ENCODE measurements around the gene CDH8.

The CDH8 gene

GRCh38 chr16:61885343-61885742 is 150.9 kb downstream of the CDH8 start:
- DNase-seq (ENCODE audit: low read depth): no peak
- TF ChIP-seq CTCF (IDR thresholded peaks at IDR 0.05; ENCODE audit: insufficient read depth, low read depth, low read length, missing control alignments): no peak
- no peak overlapping the region for H3K4me3 ChIP-seq (ENCODE audit: low read depth, low read length)

DNA sequence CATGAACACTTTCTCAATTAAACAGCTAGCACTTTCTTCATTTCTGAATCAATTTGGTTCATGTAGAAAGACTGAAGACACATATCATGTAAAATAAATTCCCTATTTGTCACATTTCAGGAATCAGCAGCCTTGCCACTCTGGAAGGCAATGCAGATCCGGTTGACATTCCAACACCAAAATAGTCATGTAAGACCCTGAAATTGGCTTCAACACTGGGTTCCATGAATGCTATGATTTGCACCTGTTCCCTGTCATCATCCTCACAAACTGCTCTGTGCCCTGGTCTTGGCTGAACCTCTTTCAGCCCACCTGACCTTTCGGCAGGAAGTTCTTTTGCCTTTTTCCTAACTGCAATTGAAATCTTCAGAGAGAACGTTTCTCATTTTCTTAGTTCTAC is 156.9 kb downstream of the CDH8 start:
- no peak for TF ChIP-seq CTCF (IDR thresholded peaks at IDR 0.05; ENCODE audit: insufficient read depth, low read depth, low read length, missing control alignments)
- H3K4me3 ChIP-seq (ENCODE audit: low read depth, low read length): no peak overlapping the region
- DNase-seq (ENCODE audit: low read depth): no peak

GRCh38 chr16:61877436-61877835 is 158.8 kb downstream of the CDH8 start:
- no peak for TF ChIP-seq CTCF (IDR thresholded peaks at IDR 0.05; ENCODE audit: insufficient read depth, low read depth, low read length, missing control alignments)
- no peak overlapping the region for H3K4me3 ChIP-seq (ENCODE audit: low read depth, low read length)
- no peak for DNase-seq (ENCODE audit: low read depth)

- DNase-seq (ENCODE audit: low read depth): no peak
- no peak for TF ChIP-seq CTCF (IDR thresholded peaks at IDR 0.05; ENCODE audit: insufficient read depth, low read depth, low read length, missing control alignments)
- H3K4me3 ChIP-seq (ENCODE audit: low read depth, low read length): no peak overlapping the region
Observed at GRCh38 chr16:61872778-61873119, 163.5 kb downstream of the CDH8 start.

DNA sequence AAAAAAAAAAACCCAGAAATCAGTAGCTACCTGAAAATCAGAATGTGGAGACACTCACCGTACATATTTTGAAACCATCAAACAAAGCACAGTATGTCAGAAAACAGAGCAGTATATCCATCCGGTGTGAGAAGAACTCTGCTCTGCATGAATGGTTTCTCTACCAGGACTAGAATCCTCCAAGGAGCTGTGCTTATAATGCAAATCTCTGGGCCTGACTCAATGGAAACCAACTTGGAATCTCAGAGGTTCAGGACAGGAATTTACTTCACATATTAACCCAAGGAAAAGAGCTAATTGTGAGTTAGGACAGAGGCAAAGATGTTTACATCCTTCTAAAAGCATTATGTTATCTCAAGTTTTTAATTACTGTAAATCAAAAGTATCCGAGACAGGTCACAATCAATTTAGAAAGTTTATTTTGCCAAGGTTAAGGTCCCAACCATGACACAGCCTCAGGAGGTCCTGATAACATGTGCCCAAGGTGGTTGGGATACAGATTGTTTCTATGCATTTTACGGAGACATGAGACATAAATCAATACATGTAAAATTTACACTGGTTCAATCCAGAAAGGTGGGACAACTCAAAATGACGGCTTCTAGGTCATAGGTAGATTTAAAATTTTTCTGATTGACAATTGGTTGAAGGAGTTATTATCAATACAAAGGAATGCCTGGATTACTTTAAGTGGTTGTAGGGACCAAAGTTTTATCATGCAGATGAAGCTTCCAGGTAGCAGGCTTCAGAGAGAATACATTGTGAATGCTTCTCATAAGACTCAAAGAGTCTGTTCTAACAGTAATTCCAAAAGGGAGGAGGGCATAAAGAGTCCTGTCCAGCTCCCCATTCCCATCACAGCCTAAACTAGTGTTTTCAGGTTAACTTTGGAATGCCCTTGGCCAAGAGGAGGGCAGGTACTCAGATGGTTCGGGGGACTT is 164.1 kb downstream of the CDH8 start:
- TF ChIP-seq CTCF (IDR thresholded peaks at IDR 0.05; ENCODE audit: insufficient read depth, low read depth, low read length, missing control alignments): no peak
- H3K4me3 ChIP-seq (ENCODE audit: low read depth, low read length): no peak overlapping the region
- peak; percentile 7 for DNase-seq (ENCODE audit: low read depth)

- no peak overlapping the region for H3K4me3 ChIP-seq (ENCODE audit: low read depth, low read length)
- no peak for TF ChIP-seq CTCF (IDR thresholded peaks at IDR 0.05; ENCODE audit: insufficient read depth, low read depth, low read length, missing control alignments)
- no peak for DNase-seq (ENCODE audit: low read depth)
Observed at GRCh38 chr16:61862221-61863155, 173.8 kb downstream of the CDH8 start.

Measured in GM12865 (cell line).